Ishikawa (cell line): Measurements from ENCODE around the gene CAT.

Experiments
- CREB1 ChIP-seq: IDR thresholded peaks from 2 replicates; pipeline ENCODE4 v1.6.1; 2012; ENCODE audit warnings: low read depth
- EGR1 ChIP-seq: IDR thresholded peaks from 2 replicates; pipeline ENCODE4 v1.6.1; 2012
- EP300 ChIP-seq: IDR thresholded peaks from 2 replicates; pipeline ENCODE4 v1.6.1; 2012; ENCODE audit warnings: borderline replicate concordance
- FOXM1 ChIP-seq: IDR thresholded peaks from 2 replicates; pipeline ENCODE4 v1.6.1; 2012; ENCODE audit warnings: low read depth, borderline replicate concordance
- NFIC ChIP-seq: IDR thresholded peaks from 2 replicates; pipeline ENCODE4 v1.6.1; 2012
- RAD21 ChIP-seq: IDR thresholded peaks from 2 replicates; pipeline ENCODE4 v1.6.1; 2012; ENCODE audit warnings: low read depth
- YY1 ChIP-seq: IDR thresholded peaks from 2 replicates; pipeline ENCODE4 v1.6.1; 2012; ENCODE audit warnings: low read depth
- ZBTB7A ChIP-seq: IDR thresholded peaks from 2 replicates; pipeline ENCODE4 v1.6.1; 2012; ENCODE audit warnings: low read depth
- TF ChIP-seq, protein P1 (sequence below): IDR thresholded peaks from 2 replicates; pipeline ENCODE4 v1.6.1; 2012; ENCODE audit warnings: low read depth, mild to moderate bottlenecking
- TF ChIP-seq, protein P2 (sequence below): IDR thresholded peaks from 2 replicates; pipeline ENCODE4 v1.6.1; 2012

DNA sequence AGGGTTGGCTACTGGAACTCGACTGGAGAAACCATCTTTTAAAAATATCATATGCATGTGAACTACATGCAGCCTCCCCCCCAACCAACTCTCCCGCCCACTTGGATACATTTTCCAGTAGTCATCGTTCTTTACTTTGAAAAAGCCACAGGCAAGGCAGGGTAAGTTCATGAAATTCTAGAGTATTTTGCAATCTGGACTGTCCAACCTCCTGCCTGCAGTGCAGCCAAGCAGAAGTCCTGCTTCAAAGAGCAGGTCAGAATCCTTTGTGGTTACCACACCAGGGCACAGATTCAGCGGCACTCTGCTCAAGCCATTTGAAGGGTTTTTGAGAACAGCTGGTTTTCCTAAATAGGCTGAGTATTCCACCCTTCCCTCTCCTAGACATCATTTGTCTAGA, 62.8 kb downstream of the CAT start:
- TF ChIP-seq ZBTB7A (no peak), YY1 (no peak), EP300 (peak; percentile 81), FOXM1 (no peak; the same call in none of the 2 replicates), CREB1 (no peak), EGR1 (no peak), NFIC (peak; percentile 69), RAD21 (peak; percentile 6; the same call in 1 of the 2 replicates)
- TF ChIP-seq, protein P1, sequence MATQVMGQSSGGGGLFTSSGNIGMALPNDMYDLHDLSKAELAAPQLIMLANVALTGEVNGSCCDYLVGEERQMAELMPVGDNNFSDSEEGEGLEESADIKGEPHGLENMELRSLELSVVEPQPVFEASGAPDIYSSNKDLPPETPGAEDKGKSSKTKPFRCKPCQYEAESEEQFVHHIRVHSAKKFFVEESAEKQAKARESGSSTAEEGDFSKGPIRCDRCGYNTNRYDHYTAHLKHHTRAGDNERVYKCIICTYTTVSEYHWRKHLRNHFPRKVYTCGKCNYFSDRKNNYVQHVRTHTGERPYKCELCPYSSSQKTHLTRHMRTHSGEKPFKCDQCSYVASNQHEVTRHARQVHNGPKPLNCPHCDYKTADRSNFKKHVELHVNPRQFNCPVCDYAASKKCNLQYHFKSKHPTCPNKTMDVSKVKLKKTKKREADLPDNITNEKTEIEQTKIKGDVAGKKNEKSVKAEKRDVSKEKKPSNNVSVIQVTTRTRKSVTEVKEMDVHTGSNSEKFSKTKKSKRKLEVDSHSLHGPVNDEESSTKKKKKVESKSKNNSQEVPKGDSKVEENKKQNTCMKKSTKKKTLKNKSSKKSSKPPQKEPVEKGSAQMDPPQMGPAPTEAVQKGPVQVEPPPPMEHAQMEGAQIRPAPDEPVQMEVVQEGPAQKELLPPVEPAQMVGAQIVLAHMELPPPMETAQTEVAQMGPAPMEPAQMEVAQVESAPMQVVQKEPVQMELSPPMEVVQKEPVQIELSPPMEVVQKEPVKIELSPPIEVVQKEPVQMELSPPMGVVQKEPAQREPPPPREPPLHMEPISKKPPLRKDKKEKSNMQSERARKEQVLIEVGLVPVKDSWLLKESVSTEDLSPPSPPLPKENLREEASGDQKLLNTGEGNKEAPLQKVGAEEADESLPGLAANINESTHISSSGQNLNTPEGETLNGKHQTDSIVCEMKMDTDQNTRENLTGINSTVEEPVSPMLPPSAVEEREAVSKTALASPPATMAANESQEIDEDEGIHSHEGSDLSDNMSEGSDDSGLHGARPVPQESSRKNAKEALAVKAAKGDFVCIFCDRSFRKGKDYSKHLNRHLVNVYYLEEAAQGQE: no peak
- TF ChIP-seq, protein P2, sequence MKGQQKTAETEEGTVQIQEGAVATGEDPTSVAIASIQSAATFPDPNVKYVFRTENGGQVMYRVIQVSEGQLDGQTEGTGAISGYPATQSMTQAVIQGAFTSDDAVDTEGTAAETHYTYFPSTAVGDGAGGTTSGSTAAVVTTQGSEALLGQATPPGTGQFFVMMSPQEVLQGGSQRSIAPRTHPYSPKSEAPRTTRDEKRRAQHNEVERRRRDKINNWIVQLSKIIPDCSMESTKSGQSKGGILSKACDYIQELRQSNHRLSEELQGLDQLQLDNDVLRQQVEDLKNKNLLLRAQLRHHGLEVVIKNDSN: no peak
